H1 (cell line): ENCODE results near the gene MAML3. TPM values are rescaled to one million over a fixed set of nuclear protein-coding genes. Genes with fewer than 3 reads are reported as not detected.

Experiments used
- ASH2L ChIP-seq: fragments of 200-600, 300-600 bp; sonication (generic); IDR thresholded peaks from one replicate; pipeline ENCODE4 v1.7.1; 2017; ENCODE audit warnings: low read length
- BACH1 ChIP-seq: IDR thresholded peaks from 2 replicates; pipeline ENCODE4 v1.6.1; 2012; ENCODE audit warnings: low read length, improper control_type of control experiment
- CBX8 ChIP-seq: fragments of 300-800, 300-1000 bp; sonication (generic); IDR thresholded peaks from 2 replicates; pipeline ENCODE4 v1.7.1; 2016; ENCODE audit warnings: low read depth, low read length, borderline replicate concordance
- CHD7 ChIP-seq: fragments of 300-600 bp; sonication (generic); IDR thresholded peaks from 2 replicates; pipeline ENCODE4 v1.7.1; 2012; ENCODE audit warnings: low read length, moderate library complexity, mild to moderate bottlenecking, inconsistent platforms; ENCODE audit not compliant: insufficient replicate concordance
- GABPA ChIP-seq: IDR thresholded peaks from 2 replicates; pipeline ENCODE4 v1.6.1; 2011; ENCODE audit warnings: mild to moderate bottlenecking, low read length, moderate library complexity, borderline replicate concordance; ENCODE audit not compliant: insufficient read depth
- HDAC6 ChIP-seq: IDR thresholded peaks from one replicate; pipeline ENCODE4 v1.7.1; 2012; ENCODE audit warnings: low read depth, mild to moderate bottlenecking, inconsistent platforms, low read length, moderate library complexity
- NANOG ChIP-seq: IDR thresholded peaks from 2 replicates; pipeline ENCODE4 v1.6.1; 2011; ENCODE audit warnings: low read length, low read depth, mild to moderate bottlenecking, inconsistent platforms; ENCODE audit not compliant: insufficient read depth, poor library complexity, severe bottlenecking
- SAP30 ChIP-seq: fragments of 300-600 bp; sonication (generic); IDR thresholded peaks from 2 replicates; pipeline ENCODE4 v1.7.1; 2012; ENCODE audit warnings: low read length, moderate library complexity, mild to moderate bottlenecking, inconsistent platforms; ENCODE audit not compliant: insufficient read depth, insufficient replicate concordance
- SIN3A ChIP-seq, 2 experiments: IDR thresholded peaks in 1 of 2; conservative IDR thresholded peaks in 1 of 2; 2 replicates each; pipeline ENCODE4 v1.6.1; 2011 to 2012; ENCODE audit warnings: low read length in 2 of 2, improper control_type of control experiment in 1 of 2, low read depth in 1 of 2, mild to moderate bottlenecking in 1 of 2
- TCF12 ChIP-seq: IDR thresholded peaks from 2 replicates; pipeline ENCODE4 v1.6.1; 2011; ENCODE audit warnings: low read depth, mild to moderate bottlenecking, low read length
- TEAD4 ChIP-seq: IDR thresholded peaks from 2 replicates; pipeline ENCODE4 v1.6.1; 2012; ENCODE audit warnings: low read depth, low read length, inconsistent platforms, mixed read lengths
- polyA plus RNA-seq, 7 experiments: library from polyadenylated mRNA; depleted of rRNA in 3 of 7; stranded (reverse) in 5 of 7; unstranded in 2 of 7; fragments of >200 nt in 5 of 7; fragments of 200-250 nt in 2 of 7; gene quantifications; 1 replicate in 5 of 7; 2 replicates in 1 of 7; 4 replicates in 1 of 7; pipeline versions ENCODE4 v1.2.1 to v1.2.3, GENCODE V29; 2011 to 2013; ENCODE audit warnings: missing spikeins in 2 of 7, mixed read lengths in 2 of 7
- total RNA-seq: library from RNA; stranded (reverse); fragmentation: NEBNext Ultra II Directional; extraction: Animal tissue kit (Norgen Biotek cat#: 25700); gene quantifications from 2 replicates; pipeline ENCODE4 v1.2.1, GENCODE V29; 2021

MAML3 gene
- total and polyA plus RNA-seq, 2 of the 8 experiments (the other 6 are each of a cell fraction or from before 2014, with no cell fraction given) = 2.1 to 5.7 TPM

- no peak for TF ChIP-seq CHD7
- no peak for TF ChIP-seq SAP30
- TF ChIP-seq TEAD4 = no peak
- TF ChIP-seq GABPA = no peak
- TF ChIP-seq TCF12 = no peak
- TF ChIP-seq BACH1 = no peak
- TF ChIP-seq SIN3A (conservative IDR thresholded peaks at IDR 0.05 in 1 of 2, IDR thresholded peaks at IDR 0.05 in 1 of 2; ENCODE audit: low read depth in 1 of 2, low read length in 2 of 2) = no peak
- no peak for TF ChIP-seq HDAC6
- TF ChIP-seq NANOG = no peak
- no peak for TF ChIP-seq CBX8
- TF ChIP-seq ASH2L = no peak
Observed at GRCh38 chr4:140099983-140100382, 54.0 kb downstream of the MAML3 start (continued).
